NAMALWA (cell line): ENCODE data around the gene BCL7C.
"Not testable (repeated sequence)": the region's sequence is repeated elsewhere in the genome, so short reads cannot be mapped to it uniquely, and the experiment has no call there.

Experiments used
- DNase-seq: peaks from one replicate; pipeline ENCODE4 v3.0.0-alpha.2; 2015; ENCODE audit warnings: low spot score

The BCL7C gene

GRCh38 chr16:30894540-30895368, 877 bp upstream of the BCL7C start:
- peak; percentile 21 for DNase-seq

GRCh38 chr16:30893417-30893743, 497 bp downstream of the BCL7C start:
- DNase-seq, result peak; percentile 49

GRCh38 chr16:30892670-30893416, 1.0 kb downstream of the BCL7C start:
- DNase-seq, result no peak

- not testable (repeated sequence) for DNase-seq
These were observed 2.6 kb downstream of the BCL7C start for GRCh38 chr16:30891043-30891823.

GRCh38 chr16:30889721-30890120, 4.2 kb downstream of the BCL7C start:
- no peak for DNase-seq

- no peak for DNase-seq
These were observed 4.9 kb downstream of the BCL7C start for GRCh38 chr16:30888856-30889499.

GRCh38 chr16:30887927-30888326, 6.0 kb downstream of the BCL7C start:
- no peak for DNase-seq

- DNase-seq, result no peak
These were observed 7.7 kb downstream of the BCL7C start for GRCh38 chr16:30886145-30886544.

GRCh38 chr16:30885196-30885595, 8.7 kb downstream of the BCL7C start:
- DNase-seq, result no peak

- peak; percentile 33 for DNase-seq
These were observed 9.1 kb downstream of the BCL7C start for GRCh38 chr16:30884760-30885159.

- no peak for DNase-seq
These were observed 11.2 kb downstream of the BCL7C start for GRCh38 chr16:30882429-30883310.

- no peak for DNase-seq
These were observed 17.0 kb downstream of the BCL7C start for GRCh38 chr16:30876867-30877266.

- DNase-seq, result peak; percentile 67
These were observed 17.7 kb downstream of the BCL7C start for GRCh38 chr16:30875871-30876801.

- DNase-seq, result peak; percentile 92
These were observed 18.8 kb downstream of the BCL7C start for GRCh38 chr16:30874821-30875717.

- DNase-seq, result no peak
These were observed 19.5 kb downstream of the BCL7C start for GRCh38 chr16:30874244-30874820.

GRCh38 chr16:30870904-30871303, 23.0 kb downstream of the BCL7C start:
- no peak for DNase-seq

GRCh38 chr16:30867747-30868146, 26.1 kb downstream of the BCL7C start:
- DNase-seq, result peak; percentile 31

GRCh38 chr16:30866031-30866430, 27.8 kb downstream of the BCL7C start:
- no peak for DNase-seq

GRCh38 chr16:30863178-30863577, 30.7 kb downstream of the BCL7C start:
- not testable (repeated sequence) for DNase-seq
